ENCODE data around the gene ZDHHC19.
A peak's percentile ranks its signal among the peaks of the same experiment; 100 is the strongest.

DNA sequence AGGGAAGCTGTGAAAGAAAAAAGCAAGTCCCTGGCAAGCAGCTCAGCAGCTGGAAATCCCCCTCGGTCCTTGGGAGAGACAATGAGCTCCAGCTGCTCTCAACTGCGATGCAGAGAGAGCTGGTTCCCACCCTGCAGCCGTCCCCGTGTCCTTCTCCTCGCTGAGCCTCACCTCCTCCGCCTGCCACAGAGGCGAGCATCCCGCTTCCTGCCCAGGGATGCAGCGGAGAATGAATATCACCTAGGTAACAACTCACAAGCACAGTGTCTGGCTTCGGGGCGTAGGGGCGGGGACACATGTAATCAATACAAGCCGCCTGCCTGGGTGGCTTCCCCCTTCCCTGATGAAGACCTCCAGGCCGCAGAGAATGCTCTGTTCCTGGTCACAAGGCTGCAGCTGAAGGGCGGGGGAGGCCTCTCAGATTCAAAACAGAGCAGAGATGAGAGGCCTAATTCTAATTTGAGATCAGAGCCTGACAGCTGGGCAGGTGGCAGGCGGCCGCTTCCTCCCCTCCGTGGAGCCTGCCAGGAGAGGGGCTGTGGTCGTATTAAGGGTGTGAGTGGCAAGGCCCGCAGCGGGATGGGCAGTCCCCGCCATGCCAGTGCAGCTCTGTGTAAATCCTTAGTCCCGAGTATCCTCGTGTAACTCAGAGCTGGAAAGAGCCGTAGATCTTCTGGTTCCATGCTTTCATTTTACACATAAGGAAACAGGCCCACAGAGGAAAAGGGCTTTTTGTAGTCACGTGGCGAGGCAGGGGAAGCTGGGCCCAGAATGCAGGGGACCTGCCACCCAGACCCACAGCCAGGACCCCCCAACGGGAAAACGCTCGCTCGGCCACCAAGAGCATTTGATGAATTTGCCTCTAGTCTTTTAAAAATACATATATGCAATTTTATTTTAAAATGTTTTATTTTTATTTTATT, 24.3 kb downstream of the ZDHHC19 start:
- peak; percentile 22 for TF ChIP-seq CTCF (IDR thresholded peaks at IDR 0.05; ENCODE audit: poor library complexity, severe bottlenecking)
- peak; percentile 74 for TF ChIP-seq MXI1 (conservative IDR thresholded peaks at IDR 0.05; ENCODE audit: poor library complexity, severe bottlenecking)
